NCI-H345 (cell line): ENCODE measurements around the gene PPFIA1.

ENCODE experiments used
- DNase-seq: peaks from one replicate; lab custom pipeline; 2025; lab: John Stamatoyannopoulos, UW

Gene PPFIA1

DNA sequence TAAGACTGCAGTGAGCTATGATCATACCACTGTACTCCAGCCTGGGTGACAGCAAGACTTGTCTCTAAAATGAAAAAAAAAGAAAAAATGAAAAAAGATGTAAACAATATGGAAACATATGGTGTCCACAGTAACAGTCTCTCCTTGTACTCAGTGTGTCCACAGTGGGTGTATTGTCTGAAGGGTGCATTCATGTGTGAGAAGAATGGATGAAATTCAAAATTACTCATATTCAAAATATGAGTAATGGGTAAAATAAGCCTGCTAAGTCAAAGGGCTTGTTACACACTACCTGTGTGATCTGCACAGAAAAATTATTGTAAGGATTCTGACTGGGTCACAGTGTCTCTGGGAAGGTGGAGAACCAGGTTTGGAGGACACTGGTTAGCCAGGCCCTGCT is 26.9 kb downstream of the PPFIA1 start:
- DNase-seq: no peak

DNA sequence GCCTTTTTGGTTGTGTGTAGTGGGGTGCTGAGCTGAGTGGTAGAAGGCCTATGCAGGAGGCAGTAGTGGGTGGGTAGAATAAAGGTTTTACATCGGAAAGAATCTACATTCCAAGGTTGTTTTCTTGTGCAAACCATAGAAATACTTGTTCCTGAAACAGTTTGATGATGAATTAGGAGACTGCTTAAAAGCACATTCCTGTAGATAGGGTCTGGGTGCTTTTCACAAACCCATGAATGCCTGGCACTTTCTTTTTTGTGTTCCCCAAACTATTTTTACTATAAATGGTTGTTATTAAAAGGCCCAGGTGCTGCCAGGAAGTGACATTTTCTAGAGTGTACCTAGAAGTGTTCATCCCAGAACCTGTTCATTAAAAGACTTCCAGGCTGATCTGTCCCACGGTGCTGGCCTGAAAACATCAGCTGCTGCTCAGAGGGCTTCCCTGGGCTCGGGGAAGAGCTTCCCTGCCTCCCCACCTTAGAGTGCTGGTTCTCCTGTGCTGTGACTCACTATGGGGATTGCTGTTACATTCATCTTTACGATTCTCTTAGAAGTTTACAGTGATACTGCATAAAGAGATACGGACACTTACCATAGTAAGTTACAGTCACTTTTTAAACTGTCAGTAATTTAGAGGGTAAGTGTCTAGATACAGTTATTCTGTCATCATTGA is 27.9 kb downstream of the PPFIA1 start:
- no peak for DNase-seq

DNA sequence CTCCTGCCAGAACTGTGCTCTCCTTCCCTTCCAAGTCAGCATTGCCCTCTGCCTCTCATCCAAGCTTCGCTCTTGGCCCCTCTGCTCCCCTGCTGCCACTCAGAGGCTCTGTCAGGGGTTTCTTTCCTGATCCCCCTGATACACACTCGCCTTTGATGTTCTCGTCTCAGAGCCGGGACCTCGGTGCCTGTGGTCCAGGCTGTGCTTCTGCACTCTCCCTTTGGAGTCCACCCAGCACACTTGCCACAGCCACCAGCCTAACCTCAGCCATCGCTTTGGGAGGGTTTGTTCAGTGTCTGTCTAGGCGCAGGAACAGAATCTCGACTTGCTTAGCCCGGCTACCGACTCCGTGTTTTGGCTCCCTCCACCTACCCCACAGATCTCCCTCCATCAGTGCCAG is 29.1 kb downstream of the PPFIA1 start:
- DNase-seq: no peak

DNA sequence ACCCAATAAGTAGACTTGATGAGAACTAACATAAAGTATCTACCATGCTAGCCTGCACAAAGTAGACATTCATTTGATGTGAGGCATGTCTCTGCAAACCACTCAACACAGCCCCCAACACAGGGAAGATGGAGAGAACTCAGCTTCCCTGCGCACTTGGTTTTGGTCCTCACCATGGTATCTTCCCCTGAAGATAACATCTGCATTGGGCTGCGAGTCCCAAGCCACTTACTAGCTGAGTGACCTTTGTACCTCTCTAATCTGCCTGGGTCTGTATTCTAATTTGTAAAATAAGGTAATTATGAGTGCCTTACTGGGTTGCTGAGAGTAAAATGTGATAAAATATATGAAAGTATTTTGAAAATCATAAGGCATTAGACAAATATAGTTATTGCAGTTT is 30.7 kb downstream of the PPFIA1 start:
- no peak for DNase-seq

DNA sequence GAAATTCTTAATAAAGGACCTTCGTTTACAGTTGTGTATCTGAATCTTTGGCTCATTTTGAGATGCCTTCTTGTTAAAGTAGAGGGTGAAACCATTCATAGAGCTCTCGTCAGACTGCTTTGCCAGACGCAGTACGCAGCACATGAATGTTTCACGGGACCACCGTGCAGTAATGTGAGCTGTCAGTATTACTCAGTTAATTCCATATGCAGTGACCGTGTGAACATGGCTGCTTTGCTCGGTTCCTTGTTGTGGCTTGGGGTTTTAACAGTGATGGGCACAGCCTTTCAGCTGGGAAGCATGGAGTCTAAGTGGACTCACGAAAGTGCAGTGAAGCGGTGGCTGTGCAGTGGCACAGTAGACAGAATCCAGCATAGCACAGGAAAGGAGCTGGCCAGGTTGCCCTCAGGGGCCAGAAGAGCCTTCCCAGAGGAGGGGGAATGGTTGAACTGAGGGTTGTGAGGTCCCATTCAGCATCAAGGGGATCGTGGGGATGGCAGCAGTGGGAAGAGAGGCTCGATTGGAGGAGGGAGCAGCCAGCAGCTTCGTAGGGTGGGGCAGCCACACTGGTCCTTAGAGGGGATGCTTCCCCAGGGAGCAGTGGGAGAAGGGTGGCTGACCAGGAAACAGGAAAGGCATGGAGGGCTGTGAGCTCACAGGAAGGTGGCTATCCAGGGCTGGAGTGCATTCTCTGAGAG is 31.4 kb downstream of the PPFIA1 start:
- no peak for DNase-seq

DNA sequence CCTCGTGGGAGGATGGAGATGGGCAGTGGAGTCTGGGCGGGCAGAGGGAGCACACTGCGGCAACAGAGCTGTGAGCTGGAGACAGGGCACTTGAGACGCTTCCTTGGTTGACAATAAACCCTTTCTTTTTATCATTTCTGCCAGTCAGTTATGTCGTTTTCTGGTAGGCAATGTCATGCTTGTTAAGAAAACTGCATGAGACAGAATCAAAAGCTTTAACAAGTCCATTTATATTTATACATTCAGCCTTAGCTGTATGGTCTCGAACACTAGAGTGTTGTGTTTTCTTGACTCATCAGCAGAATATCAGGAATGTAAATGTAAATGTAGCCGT is 31.9 kb downstream of the PPFIA1 start:
- no peak for DNase-seq

DNA sequence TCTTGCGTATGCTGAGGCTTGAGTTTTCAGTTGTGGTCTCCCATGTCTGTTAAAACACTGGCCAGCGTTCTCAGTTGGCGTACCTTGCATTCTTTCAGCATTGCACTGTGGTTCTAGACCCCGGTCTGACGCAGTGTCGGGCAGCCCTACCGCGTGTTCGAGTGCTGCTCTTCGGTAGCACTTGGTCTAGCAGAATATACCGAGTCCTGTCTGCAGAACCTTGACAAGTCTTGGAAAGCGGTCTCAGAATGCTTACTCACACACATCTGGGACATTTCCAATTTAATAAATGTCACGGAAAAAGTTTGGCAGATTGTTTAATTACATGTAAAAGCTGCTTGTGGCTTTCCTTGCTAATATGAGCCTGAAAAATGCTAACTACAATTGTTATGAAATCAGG is 32.6 kb downstream of the PPFIA1 start:
- no peak for DNase-seq

DNA sequence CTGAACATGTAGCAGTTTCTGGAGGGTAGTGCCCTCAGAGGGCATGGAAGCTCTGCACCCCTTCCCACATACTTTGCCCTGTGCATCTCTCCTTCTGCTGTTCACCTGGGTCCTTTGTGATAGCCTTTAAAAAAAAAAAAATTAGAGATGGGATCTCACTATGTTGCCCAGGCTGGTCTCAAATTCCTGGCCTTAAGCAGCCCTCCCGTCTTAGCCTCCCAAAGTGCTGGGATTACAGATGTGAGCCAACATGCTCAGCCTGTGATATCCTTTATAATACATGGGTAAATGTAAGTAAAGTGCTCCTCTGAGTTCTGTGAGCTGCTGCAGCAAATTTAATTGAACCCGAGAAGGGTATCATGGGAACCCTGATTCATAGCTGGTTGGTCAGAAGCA is 33.7 kb downstream of the PPFIA1 start:
- no peak for DNase-seq

DNA sequence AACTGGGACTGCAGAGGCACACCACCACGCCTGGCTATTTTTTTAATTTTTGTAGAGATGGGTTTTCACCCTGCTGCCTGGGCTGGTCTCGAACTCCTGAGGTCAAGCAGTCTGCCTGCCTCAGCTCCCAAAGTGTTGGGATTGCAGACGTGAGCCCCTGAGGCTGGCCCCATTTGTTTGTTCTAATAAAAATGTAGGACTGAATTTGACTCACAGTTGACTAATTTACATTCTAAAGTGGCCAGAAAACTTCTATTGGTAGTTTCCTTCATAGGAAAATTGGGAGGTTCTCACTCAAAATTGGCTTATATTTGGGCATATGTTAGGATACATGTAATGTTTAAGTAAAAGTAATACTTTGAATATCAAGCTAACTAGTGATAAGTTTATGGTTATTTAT is 35.0 kb downstream of the PPFIA1 start:
- no peak for DNase-seq

DNA sequence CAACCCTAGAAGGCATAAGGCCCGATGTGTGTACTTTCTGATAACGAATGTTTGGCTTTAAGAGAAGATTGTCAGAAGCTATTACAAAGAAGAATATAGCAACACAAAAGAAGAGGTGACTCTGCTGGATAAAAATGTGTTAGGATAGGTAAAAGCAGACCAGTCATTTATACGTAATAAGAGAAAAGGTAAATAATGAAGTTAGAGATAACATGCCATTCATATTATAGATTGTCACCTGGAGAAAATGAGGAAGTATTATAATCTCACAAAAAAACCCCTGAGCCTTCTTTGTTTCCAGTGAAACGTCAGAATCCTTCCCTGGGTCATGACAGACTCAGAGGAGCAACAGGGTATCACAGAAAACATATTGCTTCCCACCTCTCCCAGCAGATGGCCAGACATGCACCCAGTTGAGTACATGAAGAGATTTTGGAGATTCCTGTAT is 36.1 kb downstream of the PPFIA1 start:
- DNase-seq: no peak

DNA sequence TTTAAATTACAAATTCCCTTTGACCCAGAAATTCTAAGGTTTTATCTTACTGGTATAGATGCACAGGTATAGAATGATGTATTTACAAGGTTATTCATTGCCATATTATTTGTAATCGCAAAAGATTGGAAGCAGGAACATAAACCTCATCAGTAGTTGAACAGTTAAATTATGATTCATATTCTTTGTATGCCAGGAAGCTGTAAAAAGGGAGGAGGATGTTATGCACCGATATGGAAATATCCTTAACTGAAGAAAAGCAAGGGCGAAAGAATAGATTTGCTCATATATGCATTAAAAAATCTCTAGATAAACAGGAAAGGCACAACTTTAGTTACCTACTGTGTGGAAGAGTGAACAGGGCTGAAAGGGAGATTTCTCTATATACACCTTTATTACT is 36.7 kb downstream of the PPFIA1 start:
- DNase-seq: no peak

DNA sequence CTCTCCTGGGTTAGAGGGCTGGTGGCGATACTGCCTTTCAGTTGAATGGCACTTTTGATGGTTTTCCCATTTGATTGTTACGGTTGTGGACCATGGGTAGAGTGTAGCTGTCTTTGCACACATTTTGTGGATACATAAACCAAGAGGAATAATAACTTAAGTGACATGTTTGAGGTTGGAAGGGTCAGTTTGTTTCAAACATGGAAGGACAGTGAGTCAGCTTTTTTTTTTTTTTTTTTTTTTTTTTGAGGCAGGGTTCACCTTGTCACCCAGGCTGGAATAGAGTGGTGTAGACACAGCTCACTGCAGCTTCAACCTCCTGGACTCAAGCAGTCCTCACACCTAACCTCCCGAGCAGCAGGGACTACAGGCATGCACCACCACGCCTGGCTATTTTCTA is 41.1 kb downstream of the PPFIA1 start:
- DNase-seq: no peak

DNA sequence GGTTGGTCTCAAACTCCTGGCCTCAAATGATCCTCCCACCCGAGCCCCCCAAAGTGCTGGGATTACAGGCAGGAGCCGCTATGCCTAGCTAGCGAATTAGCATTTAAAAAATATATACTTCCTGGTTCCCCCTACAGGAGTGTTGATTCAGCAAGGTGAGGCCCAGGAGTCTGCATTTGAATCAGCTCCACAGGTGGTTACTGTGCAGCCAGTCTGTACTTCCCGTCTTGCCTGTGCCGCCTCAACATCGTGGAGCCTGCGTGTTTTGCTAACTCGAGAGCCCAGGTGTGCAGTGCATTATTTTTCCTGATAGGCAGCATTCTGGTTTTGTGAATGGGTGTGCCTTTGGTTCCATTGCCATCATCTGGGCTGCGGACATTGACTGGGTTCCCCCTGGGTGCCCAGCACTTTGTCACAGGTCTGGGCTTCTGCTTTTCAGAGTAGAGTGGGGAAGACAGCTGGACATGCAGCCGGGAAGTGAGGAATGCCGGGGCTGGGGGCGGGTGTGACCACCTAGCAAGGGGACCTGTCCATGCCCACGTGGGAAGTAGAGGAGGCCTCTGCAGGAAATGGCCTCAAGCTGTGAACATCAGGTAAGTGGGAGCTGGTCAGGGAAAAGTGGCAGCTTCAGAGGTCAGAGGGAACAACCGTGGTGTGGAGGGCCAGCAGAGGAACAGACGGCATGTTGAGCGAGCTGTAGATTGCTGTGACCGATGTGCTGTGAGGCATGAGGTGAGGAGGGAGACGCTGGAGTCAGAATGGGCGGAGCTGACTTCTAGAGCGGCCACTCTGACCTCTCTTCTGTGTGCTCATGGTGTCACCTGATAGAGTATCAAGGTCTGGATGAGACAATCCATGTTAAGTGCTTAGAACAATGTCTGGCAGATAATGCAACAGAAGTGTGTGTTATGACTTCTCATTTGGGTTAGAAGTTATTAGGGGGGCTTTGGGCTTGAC is 42.2 kb downstream of the PPFIA1 start:
- no peak for DNase-seq

DNA sequence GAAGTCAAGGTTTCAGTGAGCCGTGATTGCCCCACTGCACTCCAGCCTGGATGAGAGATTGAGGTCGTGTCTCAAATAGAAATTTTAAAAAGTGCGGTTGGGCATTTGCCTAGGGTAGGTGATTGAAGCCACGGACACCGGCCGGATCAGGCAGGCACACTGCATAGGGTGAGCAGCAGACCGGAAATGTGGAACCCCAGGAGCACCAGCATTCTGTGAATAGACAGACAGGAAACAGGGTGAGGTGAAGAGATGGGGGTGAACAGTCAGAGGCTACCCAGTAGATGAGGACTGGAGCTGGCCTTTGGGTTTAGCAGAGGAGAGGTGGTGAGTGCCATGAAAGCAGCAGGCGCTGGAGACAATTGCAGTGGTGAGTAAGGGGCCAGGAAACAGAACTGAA is 43.5 kb downstream of the PPFIA1 start:
- DNase-seq: no peak

DNA sequence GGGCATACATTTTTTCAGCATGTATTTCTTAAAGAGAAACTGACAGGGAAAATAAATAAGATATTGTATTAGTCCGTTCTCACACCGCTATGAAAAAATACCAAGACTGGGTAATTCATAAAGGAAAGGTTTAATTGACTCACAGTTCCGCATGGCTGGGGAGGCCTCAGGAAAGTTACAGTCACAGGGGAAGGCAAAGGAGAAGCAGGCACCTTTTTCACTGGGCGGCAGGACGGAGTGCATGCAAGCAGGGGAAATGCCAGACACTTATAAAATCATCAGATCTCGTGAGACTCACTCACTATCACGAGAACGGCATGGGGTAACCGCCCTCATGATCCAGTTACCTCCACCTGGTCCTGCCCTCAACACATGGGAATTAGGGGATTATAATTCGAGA is 44.2 kb downstream of the PPFIA1 start:
- DNase-seq: no peak

DNA sequence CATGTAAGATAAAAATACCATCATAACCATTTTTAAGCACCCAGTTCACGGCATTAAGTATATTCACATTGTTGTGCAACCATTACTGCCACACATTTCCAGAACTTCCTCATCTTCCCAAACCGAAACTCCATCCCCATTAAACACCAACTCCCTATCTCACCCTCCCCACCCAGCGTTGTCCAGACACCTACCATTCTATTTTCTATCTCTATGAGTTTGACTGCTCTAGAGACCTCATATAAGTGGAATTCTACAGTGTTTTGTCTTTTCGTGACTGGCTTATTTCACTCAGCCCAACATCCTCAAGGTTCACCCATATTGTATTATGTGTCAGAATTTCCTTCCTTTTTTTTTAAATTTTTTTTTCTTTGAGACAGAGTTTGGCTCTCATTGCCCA is 45.2 kb downstream of the PPFIA1 start:
- no peak for DNase-seq

DNA sequence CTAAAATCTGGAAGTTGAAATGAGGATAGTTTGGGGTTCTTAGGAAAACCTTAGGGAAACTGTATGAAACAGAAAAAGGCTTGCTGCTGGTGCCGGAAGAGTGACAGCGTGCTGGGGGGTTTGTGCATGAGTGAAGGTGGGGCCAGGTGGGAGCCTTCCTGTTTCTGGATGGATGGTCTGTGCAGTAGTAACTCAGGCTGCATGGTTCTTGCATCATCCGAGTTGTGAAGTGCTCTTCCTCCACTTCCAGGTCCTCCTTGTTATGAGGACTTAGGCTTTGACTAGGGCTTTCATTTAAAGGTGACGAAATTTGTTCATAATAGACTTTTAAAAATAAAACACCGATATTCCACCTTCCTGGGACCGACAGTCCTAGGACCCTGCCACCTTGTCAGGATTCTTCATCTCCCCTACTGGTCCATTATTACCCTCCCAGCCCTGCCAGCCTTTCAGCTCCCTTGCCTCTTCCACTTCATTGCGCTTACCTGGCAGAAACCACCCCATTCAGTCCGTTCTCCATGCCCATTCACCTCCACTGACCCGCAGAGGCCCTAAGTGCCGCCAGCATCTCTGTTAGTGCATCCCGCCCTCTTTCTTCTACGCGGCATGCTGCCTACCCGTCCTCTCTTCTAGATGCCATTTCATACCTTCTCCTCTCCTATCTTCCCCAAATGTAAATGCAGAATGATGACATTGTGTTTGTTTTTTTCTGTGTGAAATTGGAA is 47.3 kb downstream of the PPFIA1 start:
- DNase-seq: no peak

DNA sequence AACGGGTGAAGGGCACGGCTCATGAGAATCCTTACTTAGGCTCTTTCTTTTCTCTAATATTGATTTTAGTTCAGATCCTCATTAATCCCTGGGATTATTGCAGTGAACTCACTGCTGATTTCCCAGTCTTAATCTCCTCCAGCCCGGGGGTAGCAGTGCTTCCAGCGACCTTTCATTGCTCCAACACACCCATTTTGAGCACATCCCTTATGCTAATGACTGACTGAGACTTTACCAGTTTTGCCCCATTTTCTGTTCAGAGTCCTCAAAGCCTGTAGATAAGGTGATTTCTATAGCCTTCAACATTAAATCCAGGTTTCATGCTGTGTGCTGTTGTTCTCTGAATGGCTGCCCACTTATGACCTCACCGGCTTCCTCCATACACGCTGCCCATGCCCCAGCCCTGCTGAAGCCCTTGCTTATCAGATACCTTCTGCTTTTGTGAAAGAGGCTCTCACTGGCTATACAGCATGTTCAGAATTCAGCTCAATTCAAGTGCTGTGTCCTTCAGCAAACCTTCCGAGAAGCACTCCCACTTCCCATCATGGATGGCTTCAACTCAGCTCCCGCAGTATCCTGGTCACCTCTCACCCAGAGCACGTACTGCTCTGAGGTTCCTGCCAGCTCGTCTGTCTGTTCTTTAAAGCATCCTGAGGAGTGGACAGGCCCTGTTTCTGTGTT is 49.0 kb downstream of the PPFIA1 start:
- no peak for DNase-seq

DNA sequence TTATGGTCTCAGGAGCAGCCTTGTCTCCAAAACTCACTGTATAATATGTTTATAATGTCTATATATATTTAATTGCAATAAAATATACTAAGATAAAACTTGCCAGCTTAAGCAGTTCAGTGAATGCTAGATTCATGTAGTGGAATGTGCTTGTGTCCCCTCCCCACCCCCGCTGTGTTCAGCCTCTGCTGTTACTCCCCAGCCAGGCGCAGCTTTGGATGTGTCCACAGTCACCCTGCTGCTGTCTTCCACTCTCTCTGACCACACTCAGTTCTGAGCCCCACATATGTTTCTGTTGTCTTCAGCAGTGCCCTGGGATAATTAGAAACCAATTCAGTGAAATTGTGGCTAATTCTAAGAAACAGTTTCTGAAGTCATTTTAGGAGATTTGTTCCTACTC is 52.2 kb downstream of the PPFIA1 start:
- DNase-seq: no peak

DNA sequence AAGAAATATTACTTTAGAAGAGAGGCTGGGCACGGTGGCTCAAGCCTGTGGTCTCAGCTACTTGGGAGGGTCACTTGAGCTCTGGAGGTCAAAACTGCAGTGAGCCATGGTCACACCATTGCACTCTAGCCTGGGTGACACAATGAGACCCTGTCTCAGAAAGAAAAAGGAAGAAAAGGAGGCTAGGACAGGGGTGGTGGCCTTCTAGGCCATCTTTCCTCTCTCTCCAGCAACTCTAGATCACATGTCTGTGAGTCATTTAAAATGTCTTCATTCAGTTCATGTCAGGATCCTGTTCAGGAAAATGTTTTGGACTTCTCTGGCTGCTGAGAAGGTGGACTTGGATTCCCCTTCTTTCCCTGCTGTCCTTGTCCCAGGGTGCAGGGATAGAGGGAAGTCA is 53.3 kb downstream of the PPFIA1 start:
- no peak for DNase-seq

DNA sequence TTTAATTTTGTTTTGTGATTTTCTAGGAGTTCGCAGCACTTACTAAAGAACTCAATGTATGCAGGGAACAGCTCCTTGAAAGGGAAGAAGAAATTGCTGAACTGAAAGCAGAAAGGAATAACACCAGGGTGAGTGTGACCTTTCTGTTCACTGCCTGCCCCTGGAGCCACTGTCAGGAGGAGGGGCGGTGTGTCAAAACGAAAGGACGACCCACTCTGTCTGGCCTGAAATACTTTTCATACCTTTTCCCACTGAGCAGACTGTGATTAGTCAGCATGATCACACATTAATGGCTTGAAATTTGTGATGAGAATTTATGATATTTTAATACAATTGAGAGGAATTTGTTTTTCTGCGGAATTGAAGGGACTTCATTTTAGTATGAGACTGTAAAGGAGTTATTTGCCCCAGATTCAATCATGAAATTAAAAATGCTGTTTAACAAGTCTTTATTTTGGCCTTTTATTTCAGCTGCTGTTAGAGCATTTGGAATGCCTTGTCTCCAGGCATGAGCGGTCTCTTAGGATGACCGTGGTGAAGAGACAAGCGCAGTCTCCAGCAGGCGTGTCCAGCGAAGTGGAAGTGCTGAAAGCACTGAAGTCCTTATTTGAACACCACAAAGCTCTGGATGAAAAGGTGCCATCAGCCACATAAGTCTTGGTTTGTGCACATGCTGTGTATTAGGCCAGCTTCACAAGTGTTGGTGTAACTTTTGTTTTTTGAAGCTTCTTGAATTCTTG is 54.1 kb downstream of the PPFIA1 start:
- DNase-seq: no peak
